GM12891 (cell line): ENCODE results near the gene DCLK1.
"Not testable (repeated sequence)": the region's sequence is repeated elsewhere in the genome, so short reads cannot be mapped to it uniquely, and the experiment has no call there.

ENCODE experiments used
- DNase-seq: peaks from one replicate; pipeline ENCODE4 v3.0.0; 2011; ENCODE audit warnings: low spot score; ENCODE audit not compliant: insufficient read length
- FAIRE-seq: peaks from 2 replicates; lab custom pipeline; 2011; peaks lifted over from hg19 to GRCh38; lab: Jason Lieb, UNC
- PAX5 ChIP-seq: IDR thresholded peaks from 2 replicates; pipeline ENCODE4 v1.6.1; 2011; ENCODE audit warnings: low read length, moderate library complexity, mild to moderate bottlenecking; ENCODE audit not compliant: insufficient read depth, severe bottlenecking
- POLR2A ChIP-seq: IDR thresholded peaks from 2 replicates; pipeline ENCODE4 v1.6.1; 2011; ENCODE audit warnings: low read depth, low read length, control low read depth
- POLR2AphosphoS5 ChIP-seq: IDR thresholded peaks from 2 replicates; pipeline ENCODE4 v1.6.1; 2011; ENCODE audit warnings: low read depth, low read length, control low read depth
- POU2F2 ChIP-seq: IDR thresholded peaks from 2 replicates; pipeline ENCODE4 v1.6.1; 2011; ENCODE audit warnings: low read depth, mild to moderate bottlenecking, control low read depth, low read length, moderate library complexity
- SPI1 ChIP-seq: IDR thresholded peaks from 2 replicates; pipeline ENCODE4 v1.6.1; 2011; ENCODE audit warnings: low read depth, low read length, control low read depth
- TAF1 ChIP-seq: IDR thresholded peaks from 2 replicates; pipeline ENCODE4 v1.6.1; 2011; ENCODE audit warnings: low read depth, low read length, control low read depth

DCLK1 gene

GRCh38 chr13:35995136-35995535 lies 136.0 kb downstream of the DCLK1 start:
- FAIRE-seq (no peak), DNase-seq (no peak)
- TF ChIP-seq POLR2A = no peak
- TF ChIP-seq PAX5 = no peak
- TF ChIP-seq POLR2AphosphoS5 = no peak
- TF ChIP-seq SPI1 = no peak
- no peak for TF ChIP-seq POU2F2
- TF ChIP-seq TAF1 = no peak

GRCh38 chr13:35994131-35994966 lies 136.8 kb downstream of the DCLK1 start:
- DNase-seq (no peak), FAIRE-seq (no peak)
- TF ChIP-seq POU2F2 = no peak
- TF ChIP-seq PAX5 = no peak

DNA sequence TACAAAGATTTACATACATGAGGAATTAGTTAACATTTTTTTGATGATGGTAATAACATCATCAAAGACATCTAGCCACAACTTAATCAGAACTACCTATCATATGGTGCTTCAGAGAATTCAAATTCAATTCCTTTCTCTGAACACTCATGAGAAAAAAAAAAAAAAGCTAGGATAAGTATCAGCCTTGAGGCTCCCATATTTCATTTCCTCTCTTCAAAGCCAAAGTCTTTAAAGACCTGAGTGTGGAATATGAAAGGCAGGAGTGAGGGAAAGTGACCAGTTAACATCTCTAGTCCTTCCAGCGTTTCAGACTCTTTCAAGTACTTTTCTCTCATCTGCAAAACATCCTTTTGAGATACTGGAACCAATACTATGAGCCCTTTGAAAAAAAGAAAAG lies 137.5 kb downstream of the DCLK1 start:
- no peak for TF ChIP-seq POLR2A
- no peak for TF ChIP-seq TAF1
- TF ChIP-seq PAX5 = no peak
- TF ChIP-seq POLR2AphosphoS5 = no peak
- no peak for TF ChIP-seq POU2F2
- TF ChIP-seq SPI1 = no peak
- no peak for DNase-seq
- FAIRE-seq = no peak

DNA sequence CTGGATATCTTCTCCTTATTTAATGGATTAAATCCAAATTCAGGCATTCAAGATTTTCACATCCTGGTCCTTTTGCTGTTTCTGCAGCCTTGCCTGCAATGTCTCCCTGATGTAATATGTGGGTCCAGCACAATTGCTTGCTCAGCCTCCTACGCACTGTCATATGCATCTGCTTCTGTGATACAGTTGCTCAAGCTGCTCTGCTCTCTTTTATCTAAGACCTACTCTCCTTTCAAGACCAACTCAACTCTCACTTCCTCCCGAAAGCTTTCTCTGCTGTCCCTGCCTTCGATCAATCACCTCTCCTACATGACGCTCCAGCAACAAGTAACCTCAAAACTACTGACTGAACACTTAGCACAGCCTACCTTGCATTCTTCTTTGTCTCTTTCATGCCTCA lies 138.2 kb downstream of the DCLK1 start:
- TF ChIP-seq POLR2A (no peak), SPI1 (peak; percentile 49; the same call in 1 of the 2 replicates), POU2F2 (no peak)
- no peak for DNase-seq
- FAIRE-seq = no peak

- DNase-seq (no peak), FAIRE-seq (no peak)
- TF ChIP-seq TAF1 = no peak
- TF ChIP-seq PAX5 = no peak
- no peak for TF ChIP-seq POU2F2
- TF ChIP-seq POLR2A = no peak
- TF ChIP-seq SPI1 = no peak
- TF ChIP-seq POLR2AphosphoS5 = no peak
These were observed 141.0 kb downstream of the DCLK1 start for GRCh38 chr13:35990196-35990595.

DNA sequence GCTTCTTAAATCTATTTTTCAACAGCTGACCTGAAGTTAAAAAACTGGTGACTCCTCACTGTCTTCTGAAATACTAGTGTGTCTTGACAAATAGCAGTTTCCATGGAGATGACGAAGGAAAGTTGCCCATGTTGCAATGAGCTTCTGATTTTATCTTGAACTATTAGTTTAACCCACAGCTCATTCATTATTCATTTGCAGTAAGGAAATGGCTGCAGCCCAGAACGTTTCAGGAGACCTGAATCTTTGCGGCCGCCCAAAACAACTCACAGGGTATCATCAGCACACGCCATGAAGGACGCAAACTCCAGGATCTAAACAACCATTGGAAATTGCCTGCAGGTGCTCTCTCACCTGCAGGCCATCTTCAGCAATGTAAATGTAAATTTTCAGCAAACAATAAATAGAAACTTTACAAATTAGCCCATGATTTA lies 142.5 kb downstream of the DCLK1 start:
- no peak for FAIRE-seq
- no peak for TF ChIP-seq POLR2A
- TF ChIP-seq POU2F2 = no peak
- no peak for TF ChIP-seq TAF1
- no peak for TF ChIP-seq SPI1
- no peak for TF ChIP-seq PAX5
- no peak for TF ChIP-seq POLR2AphosphoS5
- no peak for DNase-seq

GRCh38 chr13:35987572-35988513 lies 143.3 kb downstream of the DCLK1 start:
- FAIRE-seq = no peak
- TF ChIP-seq PAX5 = no peak
- no peak for TF ChIP-seq POU2F2
- no peak for TF ChIP-seq POLR2AphosphoS5
- TF ChIP-seq SPI1 = no peak
- TF ChIP-seq POLR2A = no peak
- no peak for TF ChIP-seq TAF1
- no peak for DNase-seq

GRCh38 chr13:35984776-35985453 lies 146.3 kb downstream of the DCLK1 start:
- FAIRE-seq = no peak
- DNase-seq = no peak
- no peak for TF ChIP-seq POU2F2
- no peak for TF ChIP-seq PAX5
- TF ChIP-seq TAF1 = no peak
- no peak for TF ChIP-seq POLR2A
- no peak for TF ChIP-seq POLR2AphosphoS5
- TF ChIP-seq SPI1 = no peak

GRCh38 chr13:35984287-35984686 lies 146.9 kb downstream of the DCLK1 start:
- no peak for TF ChIP-seq POU2F2
- no peak for TF ChIP-seq SPI1
- no peak for TF ChIP-seq POLR2AphosphoS5
- TF ChIP-seq POLR2A = no peak
- TF ChIP-seq TAF1 = no peak
- no peak for TF ChIP-seq PAX5
- FAIRE-seq = no peak
- DNase-seq = no peak

DNA sequence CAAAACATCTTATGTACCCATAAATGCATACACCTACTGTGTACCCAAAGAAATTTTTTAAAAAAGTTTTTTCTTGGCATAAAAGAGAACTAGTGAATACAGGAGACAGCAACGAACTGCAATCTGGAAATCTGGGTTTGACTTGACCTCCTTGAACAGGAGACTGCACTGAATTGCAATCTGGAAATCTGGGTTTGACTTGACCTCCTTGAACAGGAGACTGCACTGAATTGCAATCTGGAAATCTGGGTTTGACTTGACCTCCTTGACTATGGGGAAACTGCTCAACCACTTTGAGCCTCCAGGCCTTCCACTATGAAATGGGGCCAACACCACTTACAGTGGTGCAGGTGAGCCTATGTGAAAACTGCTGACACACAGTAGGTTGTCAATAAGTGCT lies 147.5 kb downstream of the DCLK1 start:
- not testable (repeated sequence) for DNase-seq, FAIRE-seq
